Medulla oblongata (tissue), 1 donor: ENCODE results near the gene DRAXIN.

Source experiments
- DNase-seq: peaks from one replicate; pipeline ENCODE4 v3.0.0-alpha.2; 2015; ENCODE audit errors: extremely low spot score

Gene DRAXIN

DNA sequence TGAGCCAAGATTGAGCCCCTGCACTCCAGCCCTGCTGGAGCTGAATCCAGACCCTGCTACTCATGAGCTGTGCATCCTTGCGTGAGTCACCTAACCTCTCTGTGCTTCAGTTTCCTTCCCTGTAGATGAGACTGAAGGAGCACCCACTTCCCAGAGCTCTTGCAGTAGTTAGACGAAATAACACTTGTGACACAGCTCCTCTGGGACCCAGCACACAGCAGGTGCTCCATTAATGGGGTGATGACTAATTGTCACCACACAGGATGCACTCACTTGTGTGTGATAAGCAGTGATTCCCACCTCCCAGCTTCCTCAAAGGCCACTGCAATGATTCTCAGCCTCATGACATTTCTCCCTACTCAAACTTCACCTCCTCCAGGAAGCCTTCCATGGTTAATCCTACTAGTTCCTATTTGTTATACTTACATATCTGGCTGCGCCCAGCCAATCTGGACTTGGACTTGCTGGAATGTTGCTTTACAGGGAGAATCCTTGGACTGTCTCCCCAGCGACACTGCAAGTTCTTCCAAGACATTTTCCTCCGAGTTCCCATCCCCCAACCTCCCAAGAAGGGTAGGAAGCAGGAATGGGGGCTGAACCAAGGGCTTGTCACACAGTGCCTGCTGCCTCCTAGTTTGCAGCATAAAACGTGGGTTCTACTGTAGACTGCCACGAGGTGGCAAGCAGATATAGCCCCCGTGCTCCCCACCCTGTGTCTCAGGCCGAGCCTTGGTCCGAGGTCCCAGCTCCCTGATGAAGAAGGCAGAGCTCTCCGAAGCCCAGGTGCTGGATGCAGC, 17.2 kb downstream of the DRAXIN start:
- DNase-seq, result no peak

DNA sequence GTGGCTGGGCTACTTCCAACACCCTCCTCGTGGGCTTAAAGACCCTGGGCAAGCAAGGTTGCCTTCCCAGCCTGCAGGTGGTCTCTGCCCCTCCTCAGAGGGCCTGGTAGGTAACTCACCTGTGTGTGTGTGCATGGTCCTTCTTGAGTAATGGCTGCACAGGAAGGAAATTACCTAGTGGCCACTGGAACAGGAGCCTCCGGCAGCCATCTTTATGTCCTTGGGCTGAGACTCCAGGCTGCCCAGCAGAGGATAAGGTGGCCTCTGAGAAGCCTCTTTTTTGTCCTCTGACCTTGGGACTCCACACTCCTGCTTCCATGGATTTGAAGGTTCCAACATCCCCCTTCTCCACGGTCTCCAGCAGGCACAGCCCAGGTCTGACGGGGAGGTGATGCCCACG, 20.0 kb downstream of the DRAXIN start:
- DNase-seq, result no peak

DNA sequence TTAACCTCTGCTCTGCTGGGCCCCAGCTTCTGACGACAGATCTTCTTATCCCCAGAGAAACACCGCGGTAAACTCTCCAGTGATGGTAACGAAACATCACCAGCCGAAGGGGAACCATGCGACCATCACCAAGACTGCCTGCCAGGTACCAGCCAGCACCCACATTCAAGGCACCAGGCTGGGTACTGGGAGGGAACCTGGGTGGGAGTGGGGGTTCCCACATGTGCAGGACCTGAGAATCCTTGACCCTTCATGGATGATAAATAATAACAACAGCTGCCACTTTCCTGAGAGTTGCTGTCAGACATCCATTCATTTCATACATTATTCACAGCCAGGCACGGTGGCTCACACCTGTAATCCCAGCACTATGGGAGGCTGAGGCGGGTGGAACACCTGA, 20.8 kb downstream of the DRAXIN start:
- no peak for DNase-seq

DNA sequence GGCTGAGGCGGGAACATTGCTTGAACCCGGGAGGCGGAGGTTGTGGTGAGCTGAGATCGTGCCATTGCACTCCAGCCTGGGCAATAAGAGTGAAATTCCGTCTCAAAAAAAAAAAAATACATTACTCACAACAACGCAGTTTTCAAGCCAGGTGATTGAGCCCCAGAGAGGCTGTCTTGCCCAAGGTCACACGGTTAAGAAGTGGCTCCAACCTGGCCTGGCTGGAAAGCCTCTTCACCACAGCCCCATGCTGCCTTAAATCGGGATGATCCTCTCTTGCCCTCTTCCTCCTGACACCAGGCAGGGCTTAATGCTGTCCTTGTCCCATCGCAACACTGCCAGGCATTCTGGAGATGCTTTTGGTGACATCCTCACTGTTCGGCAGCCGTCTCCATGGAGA, 21.6 kb downstream of the DRAXIN start:
- DNase-seq, result no peak

DNA sequence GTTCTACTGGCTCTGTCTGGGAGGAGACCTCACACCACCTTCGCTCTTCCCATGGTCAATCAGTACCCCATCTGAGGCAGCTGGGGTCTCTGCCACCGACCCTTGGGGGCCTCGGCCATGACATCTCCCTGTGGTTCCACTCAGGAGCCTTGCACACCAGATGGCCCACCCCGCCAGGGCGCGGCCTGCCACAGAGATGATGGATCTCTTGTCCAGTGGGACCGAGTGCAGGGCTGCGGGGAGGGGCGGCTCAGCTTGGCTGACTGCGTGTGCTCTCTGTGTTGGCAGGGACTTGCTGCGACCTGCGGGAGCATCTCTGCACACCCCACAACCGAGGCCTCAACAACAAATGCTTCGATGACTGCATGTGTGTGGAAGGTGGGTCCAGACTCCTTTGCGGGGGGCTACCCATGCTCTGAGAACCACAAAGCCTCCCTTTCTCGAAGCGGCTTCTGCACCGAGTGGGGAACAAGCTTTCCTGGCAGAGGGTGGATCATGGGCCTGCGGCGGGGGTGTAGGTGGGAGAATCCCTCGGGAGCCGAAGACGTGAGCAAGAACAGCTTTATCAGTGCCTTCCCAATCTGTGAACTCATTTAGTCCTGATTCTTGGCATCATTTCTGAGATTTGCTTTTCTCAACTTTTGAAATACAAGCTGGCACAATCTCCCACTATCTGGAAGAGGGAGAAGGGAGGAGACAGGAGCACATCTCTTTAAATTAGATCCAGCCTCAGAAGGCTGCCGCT, 23.5 kb downstream of the DRAXIN start:
- DNase-seq, result no peak

DNA sequence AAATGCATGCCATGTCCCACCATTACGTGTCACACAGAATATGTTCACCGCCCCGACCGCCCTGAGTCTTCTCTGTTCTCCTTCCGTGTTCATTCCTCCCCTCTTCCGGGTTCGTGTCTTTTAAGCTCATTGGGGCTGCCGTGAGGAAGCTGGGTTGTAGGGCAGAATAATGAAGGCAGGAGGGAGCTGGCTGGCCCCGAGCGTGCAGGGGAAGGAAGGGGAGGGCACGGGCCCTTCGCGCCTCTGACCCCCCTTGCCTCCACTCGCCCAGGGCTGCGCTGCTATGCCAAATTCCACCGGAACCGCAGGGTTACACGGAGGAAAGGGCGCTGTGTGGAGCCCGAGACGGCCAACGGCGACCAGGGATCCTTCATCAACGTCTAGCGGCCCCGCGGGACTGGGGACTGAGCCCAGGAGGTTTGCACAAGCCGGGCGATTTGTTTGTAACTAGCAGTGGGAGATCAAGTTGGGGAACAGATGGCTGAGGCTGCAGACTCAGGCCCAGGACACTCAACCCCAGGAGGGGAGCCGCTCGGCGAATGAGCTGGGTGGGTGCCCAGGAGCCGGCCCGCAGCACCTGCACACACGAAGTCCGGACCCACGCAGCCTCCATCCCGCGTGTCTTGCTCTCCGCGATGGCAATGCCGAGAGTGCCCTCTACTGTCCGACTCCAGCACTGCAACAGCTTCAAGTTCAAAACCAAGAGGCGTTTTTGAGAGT, 28.0 kb downstream of the DRAXIN start:
- peak; percentile 91 for DNase-seq

DNA sequence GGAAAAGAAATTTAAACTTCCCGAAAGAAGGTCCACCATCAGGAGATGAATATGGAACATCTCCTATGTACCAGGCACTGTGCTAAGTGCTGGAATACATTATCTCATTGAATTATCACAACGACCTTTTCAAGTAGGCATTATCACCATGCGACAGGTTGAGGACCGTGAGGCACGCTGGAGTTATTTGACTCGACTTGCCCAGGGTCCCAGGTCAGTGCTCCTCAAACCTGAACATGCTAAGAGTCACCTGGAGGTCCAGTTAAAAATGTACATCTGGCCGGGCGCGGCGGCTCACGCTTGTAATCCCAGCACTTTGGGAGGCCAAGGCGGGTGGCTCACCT, 28.5 kb downstream of the DRAXIN start:
- DNase-seq, result no peak

DNA sequence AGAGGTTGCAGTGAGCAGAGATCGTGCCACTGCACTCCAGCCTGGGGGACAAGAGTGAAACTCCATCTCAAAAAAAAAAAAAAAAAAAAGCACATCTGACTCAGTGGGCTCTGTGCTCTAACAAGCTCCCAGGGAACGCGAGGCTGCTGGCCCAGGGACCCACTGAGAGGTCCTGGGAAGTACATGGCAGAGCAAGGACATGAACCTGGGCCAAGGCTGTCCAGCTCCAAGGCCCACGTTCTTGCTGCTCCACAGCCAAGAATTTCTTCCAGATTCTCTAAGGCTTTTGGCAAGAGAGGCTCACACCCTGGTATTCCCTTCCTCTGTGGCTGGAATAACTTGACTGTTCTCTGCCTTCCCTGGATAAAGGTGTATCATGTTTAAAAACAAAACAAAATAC, 29.0 kb downstream of the DRAXIN start:
- DNase-seq, result peak; percentile 75

DNA sequence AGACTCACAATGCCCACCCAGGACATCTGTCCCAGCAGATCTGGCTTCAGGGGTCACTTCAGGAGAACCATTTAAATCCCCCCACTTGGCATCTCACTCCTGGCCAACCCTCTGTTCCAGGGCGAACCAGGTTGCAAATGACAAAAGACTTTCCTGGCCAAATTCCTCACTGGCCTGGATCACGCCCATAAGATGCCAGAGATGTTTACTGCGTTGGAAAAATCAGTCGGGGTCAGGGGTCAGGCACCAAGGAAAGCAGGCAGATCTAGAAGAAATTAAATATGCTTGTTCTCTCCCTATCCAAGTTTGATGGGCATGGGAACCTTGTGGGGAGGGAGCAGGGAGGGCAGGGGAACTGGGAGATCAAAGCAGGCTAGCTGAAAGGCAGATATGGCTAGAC, 29.8 kb downstream of the DRAXIN start:
- DNase-seq, result no peak

DNA sequence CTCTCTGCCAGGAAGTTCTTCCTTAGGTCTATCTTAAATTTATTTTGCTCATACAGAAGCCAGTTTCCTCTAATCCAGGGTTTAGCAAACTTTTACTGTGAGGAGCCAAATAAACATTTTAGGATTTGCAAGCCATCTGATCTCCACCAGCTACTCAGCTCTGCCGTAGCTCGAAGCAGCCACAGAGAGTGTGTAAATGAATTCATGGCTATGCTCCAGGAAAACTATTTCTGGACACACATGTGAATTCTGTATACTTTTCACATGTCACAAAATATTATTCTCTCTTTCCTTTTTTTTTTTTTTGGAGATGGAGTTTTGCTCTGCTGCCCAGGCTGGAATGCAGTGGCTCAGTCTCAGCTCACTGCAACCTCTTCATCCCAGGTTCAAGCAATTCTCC, 31.0 kb downstream of the DRAXIN start:
- DNase-seq, result no peak

DNA sequence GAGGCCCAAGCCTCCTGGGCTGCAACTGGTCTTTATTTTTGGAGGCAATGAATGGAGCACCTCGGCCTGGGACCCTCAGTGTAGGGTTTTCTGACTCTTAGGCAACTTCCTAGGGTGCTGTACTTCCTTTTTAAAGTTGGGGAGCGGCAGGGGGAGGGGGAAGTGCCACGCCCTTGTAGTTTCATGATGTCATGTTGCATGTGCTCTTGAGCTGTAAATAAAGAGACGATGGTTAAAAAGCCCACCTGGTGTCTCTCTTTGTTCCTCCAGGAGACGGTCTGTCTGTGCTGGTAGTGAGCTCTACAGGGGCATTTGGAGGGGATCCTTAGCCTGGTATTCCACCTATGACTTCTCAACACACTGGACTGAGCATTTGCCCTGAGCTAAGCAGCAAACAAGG, 34.1 kb downstream of the DRAXIN start:
- DNase-seq, result no peak

DNA sequence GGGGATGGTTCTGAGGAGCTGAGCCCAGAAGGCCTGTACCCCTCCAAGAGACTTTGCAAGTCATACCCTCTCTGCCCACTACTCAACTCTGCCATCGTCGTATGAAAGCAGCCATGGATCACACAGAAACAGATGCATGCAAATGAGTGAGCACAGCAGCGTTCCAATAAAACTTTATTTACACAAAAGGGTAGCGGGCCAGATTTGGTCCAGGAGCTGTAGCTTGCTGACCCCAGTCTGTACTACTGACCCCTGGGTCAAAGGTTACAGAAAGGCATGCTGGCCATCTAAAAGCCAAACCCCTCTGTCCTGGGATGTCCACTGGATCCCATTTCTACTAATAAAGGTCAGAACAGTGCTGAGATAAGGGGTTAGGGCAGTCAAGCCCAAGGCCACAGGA, 35.6 kb downstream of the DRAXIN start:
- DNase-seq, result no peak

DNA sequence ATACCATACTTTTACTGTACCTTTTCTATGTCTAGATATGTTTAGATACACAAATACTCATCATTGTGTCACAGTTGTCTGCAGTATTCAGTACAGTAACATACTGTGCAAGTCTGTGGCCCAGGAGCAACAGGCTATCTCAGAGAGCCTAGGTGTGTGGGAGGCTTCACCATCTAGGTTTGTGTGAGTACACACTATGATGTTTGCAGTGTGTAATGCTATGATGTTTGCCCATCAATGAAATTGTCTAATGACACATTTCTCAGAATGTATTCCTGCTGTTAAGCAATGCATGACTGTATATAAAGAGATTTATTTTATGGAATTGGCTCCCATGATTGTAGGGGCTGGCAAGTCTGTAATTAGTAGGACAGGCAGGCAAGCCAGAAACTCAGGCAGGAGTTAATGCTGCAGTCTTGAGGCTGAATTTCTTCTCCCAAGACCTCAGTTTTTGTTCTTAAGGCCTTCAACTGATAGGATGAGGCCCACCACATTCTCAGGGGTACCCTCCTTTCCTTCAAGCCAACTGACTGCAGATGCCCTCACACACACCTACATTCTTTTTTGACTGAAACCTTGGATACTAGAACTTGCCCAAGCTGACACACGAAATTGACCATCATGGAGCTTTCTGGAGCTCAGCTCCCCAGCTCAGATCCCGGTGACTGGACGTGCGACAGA, 36.8 kb downstream of the DRAXIN start:
- no peak for DNase-seq

DNA sequence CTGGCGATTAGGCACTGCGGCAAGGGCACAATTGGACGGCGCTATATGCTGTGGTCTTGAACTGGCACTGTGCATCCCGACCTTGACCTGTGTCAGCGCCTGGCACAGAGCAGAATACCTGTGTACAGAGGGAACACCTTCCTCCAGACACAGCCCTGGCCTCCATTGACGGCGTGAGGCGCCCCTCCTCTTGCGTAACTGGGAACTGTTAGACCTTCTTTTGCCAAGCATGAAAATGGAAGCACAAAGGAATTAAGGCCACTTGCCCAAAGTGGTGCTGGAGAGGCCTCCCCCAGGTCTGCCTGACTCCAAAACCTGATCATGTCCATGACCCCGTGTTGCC, 37.6 kb downstream of the DRAXIN start:
- DNase-seq, result no peak

DNA sequence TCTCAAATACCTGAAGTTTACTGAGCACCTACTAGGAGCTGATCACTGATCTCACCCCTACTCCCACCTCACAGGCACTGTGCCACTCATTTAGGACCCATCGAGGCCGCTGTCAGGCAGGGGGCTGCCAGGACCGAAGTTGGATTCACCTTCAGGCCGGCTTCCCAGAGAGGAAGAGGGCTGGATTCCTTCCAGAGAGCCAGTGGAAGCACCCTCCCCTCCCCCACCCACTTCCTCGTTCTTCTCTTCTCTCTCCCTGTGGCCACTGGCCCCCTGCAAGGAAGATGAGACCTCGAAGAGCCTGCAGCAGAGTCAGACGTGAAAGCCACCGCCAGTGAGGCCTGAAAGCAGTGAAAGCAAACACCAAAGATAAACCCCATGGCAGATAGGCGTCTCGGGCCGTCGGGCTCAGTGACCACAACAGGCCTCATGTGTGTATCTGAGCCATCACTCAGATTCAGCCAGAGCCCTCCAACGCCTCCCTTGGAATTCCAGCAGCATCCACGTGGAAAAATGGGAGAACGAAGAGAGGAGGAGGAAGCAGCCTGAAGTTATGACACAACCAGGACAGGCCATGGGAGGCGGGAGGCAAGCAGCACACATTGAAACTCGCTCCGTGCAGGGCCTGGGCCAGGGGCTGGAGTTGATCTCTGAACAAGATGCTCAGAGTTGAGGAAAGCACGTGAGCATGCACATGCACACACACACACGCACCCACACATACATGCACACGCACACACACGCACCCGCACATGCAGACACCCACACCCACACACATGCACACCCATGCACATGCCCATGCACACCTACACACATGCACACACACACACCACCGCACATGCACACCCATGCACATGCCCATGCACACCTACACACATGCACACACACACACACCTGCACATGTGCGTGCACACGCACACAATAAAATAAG, 38.3 kb downstream of the DRAXIN start:
- no peak for DNase-seq

DNA sequence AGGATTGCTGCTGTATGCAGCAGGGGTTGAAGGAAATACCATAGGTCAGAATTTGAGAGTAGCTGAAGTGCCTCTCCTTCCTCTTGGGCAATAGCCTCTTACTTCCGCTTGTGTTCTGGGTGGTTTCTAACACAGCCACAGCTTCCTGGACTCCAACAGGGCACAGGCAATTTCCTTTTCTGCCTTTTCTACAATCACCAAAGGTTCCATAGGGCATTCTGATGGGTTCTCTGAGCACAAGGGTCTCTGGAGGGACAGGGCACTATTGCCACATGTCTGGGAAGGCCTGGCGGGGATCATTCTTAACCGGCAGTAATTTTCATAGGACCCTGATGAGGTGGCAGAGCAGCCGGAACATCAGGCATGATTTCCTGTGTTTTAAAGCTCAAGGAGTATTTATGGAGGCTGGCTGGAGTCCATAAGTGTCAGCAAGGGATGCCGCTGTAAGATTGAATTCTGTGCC, 39.0 kb downstream of the DRAXIN start:
- DNase-seq, result peak; percentile 75

DNA sequence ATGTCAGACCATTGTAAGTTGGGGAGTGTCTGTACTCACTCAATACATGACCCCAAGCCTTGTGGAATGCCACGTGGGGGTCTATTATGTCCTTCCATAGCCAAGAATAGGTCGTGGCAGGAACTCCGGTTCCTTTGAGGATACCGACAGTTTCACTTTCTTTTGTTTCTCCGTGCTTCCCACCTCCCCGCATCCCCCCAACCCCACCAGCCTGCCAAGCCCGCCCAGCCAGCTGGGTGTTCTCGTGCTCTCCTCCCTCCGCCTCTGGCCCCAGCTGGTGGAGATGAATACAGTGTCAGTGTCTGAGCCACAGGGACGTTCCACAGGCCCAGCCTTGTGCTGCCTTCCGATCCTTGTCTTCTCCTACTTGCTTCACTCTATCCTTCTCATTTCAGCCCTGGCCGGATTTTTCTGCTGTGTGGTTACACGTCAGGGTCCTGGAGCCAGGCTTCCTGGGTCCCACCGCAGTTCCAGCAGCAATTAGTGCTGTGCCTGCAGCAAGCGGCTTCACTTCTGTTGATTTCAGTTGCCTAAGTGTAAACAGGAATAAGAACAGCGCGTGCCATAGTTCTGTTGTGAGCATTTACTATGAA, 40.3 kb downstream of the DRAXIN start:
- peak; percentile 95 for DNase-seq

DNA sequence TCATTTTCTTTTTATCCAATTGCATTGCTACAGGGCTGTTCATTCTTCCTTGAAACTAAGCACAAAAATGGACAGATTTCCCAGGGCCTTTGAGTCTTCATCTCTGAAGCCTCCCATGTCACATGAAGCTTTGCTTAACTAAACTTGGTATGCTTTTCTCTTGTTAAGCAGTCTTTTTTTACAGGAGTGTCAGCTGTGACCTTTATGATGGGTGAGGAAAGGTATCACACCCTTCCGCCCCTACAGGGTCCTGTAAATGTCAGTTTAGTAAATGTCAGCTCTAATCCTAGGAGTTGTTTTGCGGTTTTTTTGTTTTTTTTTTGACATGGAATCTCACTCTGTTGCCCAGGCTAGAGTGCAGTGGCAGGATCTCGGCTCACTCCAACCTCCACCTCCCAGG, 41.8 kb downstream of the DRAXIN start:
- no peak for DNase-seq

DNA sequence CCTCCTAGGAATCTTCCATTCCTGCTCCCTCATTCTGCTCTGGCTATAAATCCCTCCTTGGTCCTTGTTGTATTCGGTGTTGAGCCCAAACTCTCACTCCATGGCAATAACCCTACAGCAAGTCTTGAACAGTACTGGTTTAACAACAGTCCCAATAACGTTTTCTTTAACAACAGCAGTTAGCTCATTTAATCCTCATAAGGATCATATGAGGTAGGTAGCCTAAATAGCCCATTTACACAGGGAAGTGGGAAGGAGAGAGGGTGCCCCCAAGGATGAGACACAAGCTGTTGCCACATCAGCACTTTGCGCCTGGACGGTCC, 44.0 kb downstream of the DRAXIN start:
- no peak for DNase-seq

DNA sequence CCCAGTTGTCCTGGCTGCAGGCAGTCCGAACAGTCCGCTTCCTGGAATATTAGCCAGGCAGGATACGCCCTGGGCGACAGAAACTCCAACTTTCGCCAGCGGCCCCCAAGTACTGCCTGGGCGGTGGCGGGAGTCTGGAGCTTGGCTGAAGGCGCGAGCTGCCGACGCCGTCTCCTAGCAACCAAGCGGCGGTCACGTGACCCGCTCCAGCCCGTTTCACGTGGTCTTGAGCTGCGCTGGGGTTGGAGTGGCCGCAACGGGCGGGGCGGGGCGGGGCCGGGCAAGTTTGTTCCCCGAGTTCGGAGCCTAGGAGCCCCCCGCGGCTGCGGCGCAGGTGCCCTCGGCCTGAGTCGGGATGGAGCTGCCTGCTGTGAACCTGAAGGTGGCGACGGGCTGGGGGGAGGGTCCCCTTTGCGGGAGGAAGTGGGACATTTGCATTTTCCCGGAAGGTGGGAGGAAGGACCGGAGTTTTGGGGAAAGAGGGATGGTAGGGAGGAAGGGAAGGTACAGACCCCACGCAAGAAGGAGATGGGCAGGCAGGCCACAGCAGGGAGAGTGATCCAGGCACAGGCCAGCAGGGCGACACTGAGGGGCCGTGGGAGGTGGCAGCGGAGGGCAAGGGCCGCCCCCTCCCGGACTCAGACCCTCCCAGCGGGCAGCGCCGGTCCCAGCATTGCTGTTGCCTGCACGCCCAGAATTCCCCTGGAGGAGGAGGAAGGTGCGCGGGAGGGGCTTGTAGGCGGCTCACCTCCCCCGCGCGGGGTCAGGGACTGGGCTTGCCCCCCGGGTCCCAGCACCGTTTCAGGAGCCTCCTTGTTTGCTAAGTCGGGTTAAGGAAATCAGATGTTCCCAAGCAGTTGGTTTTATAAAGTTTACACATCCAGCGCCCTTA, 44.6 kb downstream of the DRAXIN start, which contains the start of gene AGTRAP:
Gene AGTRAP (plus strand): TSS at position 283 of the 892 bp plus-strand sequence. CDS start 73 bp downstream, at position 356.
- DNase-seq, result peak; percentile 97
